ENCODE results near the gene TRIM58. TPM values are rescaled to one million over a fixed set of nuclear protein-coding genes. Genes with fewer than 3 reads are reported as not detected.

Gene TRIM58
- total and polyA plus RNA-seq, 9 of the 15 experiments (the other 6 are each of a cell fraction or from before 2014, with no cell fraction given), result 3.8 to 19.1 (median 7.2) TPM

DNA sequence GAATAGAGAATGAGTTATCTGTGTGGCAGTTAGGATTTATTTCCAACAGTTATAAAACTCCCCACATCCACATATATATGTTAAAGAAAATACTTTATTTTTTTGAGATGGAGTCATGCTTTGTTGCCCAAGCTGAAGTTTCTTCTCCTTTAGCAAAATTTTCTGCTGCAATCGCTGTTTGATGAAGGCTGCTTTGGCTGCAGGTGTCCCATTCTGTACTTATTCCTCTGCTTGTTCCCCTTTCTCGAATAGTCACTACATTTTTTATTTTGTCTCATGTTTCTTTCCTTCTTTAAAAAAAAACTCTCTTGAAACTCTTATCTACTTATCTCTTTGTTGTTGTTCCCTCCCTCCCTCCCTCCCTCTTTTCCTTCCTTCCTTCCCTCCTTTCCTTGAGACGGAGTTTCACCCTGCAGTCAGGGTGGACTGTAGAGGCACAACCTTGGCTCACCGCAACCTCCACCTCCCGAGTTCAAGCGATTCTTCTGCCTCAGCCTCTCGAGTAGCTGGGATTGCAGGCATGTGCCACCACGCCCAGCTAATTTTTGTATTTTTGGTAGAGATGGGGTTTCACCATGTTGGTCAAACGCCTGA lies 49.0 kb downstream of the TRIM58 start:
- ChIA-PET CTCF (ENCODE audit: low intra/inter-chr PET ratio) (no interaction called here), POLR2A (interaction anchor here (1.0 to 1.6 kb wide), 4 partner anchors 11 to 48 kb away, joined by 3 to 8 read pairs (median 4); no protein-coding TSS in a partner anchor)
- ATAC-seq, result peak; percentile 70
- TF ChIP-seq ZNF282 (CRISPR knock-in tag; IDR thresholded peaks at IDR 0.05) (no peak), YBX1 (IDR thresholded peaks at IDR 0.05) (no peak), ZNF668 (CRISPR knock-in tag; IDR thresholded peaks at IDR 0.05) (0 out of 2 replicates have a peak, but pooled peaks have one; percentile 17), HSF4 (CRISPR knock-in tag; IDR thresholded peaks at IDR 0.05; ENCODE audit: borderline replicate concordance) (0 out of 2 replicates have a peak, but pooled peaks have one; percentile 32), CXXC5 (CRISPR knock-in tag; IDR thresholded peaks at IDR 0.05) (peak; percentile 39; the same call in 1 of the 2 replicates), ZNF644 (tag; IDR thresholded peaks at IDR 0.05; ENCODE audit: low read depth) (0 out of 2 replicates have a peak, but pooled peaks have one; percentile 39)
- TF ChIP-seq, protein P1, sequence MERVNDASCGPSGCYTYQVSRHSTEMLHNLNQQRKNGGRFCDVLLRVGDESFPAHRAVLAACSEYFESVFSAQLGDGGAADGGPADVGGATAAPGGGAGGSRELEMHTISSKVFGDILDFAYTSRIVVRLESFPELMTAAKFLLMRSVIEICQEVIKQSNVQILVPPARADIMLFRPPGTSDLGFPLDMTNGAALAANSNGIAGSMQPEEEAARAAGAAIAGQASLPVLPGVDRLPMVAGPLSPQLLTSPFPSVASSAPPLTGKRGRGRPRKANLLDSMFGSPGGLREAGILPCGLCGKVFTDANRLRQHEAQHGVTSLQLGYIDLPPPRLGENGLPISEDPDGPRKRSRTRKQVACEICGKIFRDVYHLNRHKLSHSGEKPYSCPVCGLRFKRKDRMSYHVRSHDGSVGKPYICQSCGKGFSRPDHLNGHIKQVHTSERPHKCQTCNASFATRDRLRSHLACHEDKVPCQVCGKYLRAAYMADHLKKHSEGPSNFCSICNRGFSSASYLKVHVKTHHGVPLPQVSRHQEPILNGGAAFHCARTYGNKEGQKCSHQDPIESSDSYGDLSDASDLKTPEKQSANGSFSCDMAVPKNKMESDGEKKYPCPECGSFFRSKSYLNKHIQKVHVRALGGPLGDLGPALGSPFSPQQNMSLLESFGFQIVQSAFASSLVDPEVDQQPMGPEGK (CRISPR knock-in tag; IDR thresholded peaks at IDR 0.05; ENCODE audit: borderline replicate concordance), result 0 out of 2 replicates have a peak, but pooled peaks have one; percentile 31
- TF ChIP-seq, protein P2, sequence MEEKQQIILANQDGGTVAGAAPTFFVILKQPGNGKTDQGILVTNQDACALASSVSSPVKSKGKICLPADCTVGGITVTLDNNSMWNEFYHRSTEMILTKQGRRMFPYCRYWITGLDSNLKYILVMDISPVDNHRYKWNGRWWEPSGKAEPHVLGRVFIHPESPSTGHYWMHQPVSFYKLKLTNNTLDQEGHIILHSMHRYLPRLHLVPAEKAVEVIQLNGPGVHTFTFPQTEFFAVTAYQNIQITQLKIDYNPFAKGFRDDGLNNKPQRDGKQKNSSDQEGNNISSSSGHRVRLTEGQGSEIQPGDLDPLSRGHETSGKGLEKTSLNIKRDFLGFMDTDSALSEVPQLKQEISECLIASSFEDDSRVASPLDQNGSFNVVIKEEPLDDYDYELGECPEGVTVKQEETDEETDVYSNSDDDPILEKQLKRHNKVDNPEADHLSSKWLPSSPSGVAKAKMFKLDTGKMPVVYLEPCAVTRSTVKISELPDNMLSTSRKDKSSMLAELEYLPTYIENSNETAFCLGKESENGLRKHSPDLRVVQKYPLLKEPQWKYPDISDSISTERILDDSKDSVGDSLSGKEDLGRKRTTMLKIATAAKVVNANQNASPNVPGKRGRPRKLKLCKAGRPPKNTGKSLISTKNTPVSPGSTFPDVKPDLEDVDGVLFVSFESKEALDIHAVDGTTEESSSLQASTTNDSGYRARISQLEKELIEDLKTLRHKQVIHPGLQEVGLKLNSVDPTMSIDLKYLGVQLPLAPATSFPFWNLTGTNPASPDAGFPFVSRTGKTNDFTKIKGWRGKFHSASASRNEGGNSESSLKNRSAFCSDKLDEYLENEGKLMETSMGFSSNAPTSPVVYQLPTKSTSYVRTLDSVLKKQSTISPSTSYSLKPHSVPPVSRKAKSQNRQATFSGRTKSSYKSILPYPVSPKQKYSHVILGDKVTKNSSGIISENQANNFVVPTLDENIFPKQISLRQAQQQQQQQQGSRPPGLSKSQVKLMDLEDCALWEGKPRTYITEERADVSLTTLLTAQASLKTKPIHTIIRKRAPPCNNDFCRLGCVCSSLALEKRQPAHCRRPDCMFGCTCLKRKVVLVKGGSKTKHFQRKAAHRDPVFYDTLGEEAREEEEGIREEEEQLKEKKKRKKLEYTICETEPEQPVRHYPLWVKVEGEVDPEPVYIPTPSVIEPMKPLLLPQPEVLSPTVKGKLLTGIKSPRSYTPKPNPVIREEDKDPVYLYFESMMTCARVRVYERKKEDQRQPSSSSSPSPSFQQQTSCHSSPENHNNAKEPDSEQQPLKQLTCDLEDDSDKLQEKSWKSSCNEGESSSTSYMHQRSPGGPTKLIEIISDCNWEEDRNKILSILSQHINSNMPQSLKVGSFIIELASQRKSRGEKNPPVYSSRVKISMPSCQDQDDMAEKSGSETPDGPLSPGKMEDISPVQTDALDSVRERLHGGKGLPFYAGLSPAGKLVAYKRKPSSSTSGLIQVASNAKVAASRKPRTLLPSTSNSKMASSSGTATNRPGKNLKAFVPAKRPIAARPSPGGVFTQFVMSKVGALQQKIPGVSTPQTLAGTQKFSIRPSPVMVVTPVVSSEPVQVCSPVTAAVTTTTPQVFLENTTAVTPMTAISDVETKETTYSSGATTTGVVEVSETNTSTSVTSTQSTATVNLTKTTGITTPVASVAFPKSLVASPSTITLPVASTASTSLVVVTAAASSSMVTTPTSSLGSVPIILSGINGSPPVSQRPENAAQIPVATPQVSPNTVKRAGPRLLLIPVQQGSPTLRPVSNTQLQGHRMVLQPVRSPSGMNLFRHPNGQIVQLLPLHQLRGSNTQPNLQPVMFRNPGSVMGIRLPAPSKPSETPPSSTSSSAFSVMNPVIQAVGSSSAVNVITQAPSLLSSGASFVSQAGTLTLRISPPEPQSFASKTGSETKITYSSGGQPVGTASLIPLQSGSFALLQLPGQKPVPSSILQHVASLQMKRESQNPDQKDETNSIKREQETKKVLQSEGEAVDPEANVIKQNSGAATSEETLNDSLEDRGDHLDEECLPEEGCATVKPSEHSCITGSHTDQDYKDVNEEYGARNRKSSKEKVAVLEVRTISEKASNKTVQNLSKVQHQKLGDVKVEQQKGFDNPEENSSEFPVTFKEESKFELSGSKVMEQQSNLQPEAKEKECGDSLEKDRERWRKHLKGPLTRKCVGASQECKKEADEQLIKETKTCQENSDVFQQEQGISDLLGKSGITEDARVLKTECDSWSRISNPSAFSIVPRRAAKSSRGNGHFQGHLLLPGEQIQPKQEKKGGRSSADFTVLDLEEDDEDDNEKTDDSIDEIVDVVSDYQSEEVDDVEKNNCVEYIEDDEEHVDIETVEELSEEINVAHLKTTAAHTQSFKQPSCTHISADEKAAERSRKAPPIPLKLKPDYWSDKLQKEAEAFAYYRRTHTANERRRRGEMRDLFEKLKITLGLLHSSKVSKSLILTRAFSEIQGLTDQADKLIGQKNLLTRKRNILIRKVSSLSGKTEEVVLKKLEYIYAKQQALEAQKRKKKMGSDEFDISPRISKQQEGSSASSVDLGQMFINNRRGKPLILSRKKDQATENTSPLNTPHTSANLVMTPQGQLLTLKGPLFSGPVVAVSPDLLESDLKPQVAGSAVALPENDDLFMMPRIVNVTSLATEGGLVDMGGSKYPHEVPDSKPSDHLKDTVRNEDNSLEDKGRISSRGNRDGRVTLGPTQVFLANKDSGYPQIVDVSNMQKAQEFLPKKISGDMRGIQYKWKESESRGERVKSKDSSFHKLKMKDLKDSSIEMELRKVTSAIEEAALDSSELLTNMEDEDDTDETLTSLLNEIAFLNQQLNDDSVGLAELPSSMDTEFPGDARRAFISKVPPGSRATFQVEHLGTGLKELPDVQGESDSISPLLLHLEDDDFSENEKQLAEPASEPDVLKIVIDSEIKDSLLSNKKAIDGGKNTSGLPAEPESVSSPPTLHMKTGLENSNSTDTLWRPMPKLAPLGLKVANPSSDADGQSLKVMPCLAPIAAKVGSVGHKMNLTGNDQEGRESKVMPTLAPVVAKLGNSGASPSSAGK (IDR thresholded peaks at IDR 0.05), result peak; percentile 40; the same call in 1 of the 2 replicates

More for the DNA sequence above, 49.0 kb downstream of the TRIM58 start:
- H3K4me3 ChIP-seq, result no peak overlapping the region
- H3K9me1 ChIP-seq (ENCODE audit: control insufficient read depth, insufficient read depth, low read length), result no peaks in the 10 kb centered on the region
- 6% methylated on average over 8 of the region's 9 CpGs for WGBS (ENCODE audit: insufficient coverage, low coverage, missing lambda C conversion rate)
- no peaks in the 10 kb centered on the region for H3K36me3 ChIP-seq (ENCODE audit: control insufficient read depth, insufficient read depth, low read length)
- peaks cover 0 to 13% of the 10 kb centered on the region in 2 experiments; a peak in 3 of 5 replicates for H3K4me1 ChIP-seq (replicated peaks in 1 of 2; ENCODE audit: control insufficient read depth in 2 of 2, insufficient read depth in 2 of 2, low read length in 2 of 2)
- H4K20me1 ChIP-seq (replicated peaks; ENCODE audit: control insufficient read depth, insufficient read depth, low read length), result no peaks in the 10 kb centered on the region
- H3K27me3 ChIP-seq (ENCODE audit: control insufficient read depth in 2 of 2, insufficient read depth in 2 of 2, low read length in 2 of 2), result no peaks in the 10 kb centered on the region
- no peak for FAIRE-seq
- no peak overlapping the region for H3K9ac ChIP-seq (ENCODE audit: insufficient read depth in 1 of 2, low read depth in 2 of 2, low read length in 2 of 2)
- BruUV-seq (replicated peaks), result no TSS peak
- H3K9me3 ChIP-seq (replicated peaks; ENCODE audit: control insufficient read depth, insufficient read depth, low read depth, low read length), result peaks cover 5% of the 10 kb centered on the region
- in situ Hi-C loops (cut with MboI) (no loop called here), intact Hi-C loops (cut with micrococcal nuclease) (no loop called here)
- peak overlapping the region; percentile 57 for H2AFZ ChIP-seq (ENCODE audit: low read depth, low read length)
- no peaks in the 10 kb centered on the region for H3K79me2 ChIP-seq (ENCODE audit: control insufficient read depth, insufficient read depth, low read length)
- no peak for DNase-seq (ENCODE audit: extremely low read depth in 1 of 4, low spot score in 3 of 4)
- peak overlapping the region; percentile 59 for H3K4me2 ChIP-seq (ENCODE audit: insufficient read depth, low read length)
- peak overlapping the region; percentile 47; the same call in 1 of the 3 replicates for H3K27ac ChIP-seq (ENCODE audit: extremely low read depth, low read depth, low read length)
